ENCODE results near the gene NECAP2. TPM values are rescaled to one million over a fixed set of nuclear protein-coding genes. Genes with fewer than 3 reads are reported as not detected.

Gene NECAP2
- total RNA-seq, 3 donors from 2014 or later (not counting 1 experiment from before 2014, with no cell fraction given) = 62.1 to 73.1 (median 73.0) TPM

DNA sequence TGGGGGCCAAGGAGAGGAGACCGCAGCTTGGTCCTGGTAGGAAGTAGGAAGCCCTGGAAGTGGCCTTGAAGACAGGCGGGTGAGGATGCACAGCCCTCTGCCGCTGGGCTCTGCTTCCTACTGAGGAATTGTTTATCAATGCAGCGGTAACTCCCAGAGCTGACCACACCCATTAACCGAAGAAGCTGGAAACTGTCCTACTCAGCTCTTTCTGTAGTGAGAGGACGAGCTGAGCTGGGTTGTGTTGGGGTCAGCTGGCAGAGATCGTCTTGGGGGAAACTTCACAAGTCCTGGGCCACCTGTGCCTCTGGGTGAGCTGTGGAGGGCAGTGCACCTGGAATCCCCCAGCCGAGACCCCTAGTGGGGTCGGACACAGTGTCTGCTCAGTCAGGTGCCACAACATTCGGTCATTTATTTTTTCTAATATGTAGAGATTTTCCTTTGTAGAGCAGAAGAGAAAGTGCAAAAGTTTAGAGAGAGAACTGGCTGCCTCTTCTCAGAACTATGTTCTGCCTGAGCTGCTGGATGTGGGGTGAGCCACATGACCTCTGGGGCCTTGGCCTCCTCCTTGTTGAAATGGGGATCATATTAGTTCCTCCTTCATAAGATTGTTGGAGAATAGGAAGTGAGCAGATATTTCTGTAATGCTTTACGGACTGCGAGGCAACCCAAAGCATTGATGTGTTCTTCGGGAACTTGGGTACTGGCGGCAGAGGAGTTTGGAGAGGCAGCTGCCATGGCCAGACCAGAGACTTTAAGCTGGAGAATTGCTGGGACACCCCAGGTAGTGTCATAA, 3.6 kb downstream of the NECAP2 start:
- ATAC-seq (no peak), DNase-seq (no peak)
- Histone ChIP-seq H3K4me1 (ENCODE audit: control insufficient read depth, insufficient read depth, low read length) (peaks cover 36% of the 10 kb centered on the region), H3K27me3 (ENCODE audit: control insufficient read depth, insufficient read depth, low read length) (no peaks in the 10 kb centered on the region), H3K27ac (ENCODE audit: low read length) (no peak overlapping the region), H3K4me3 (ENCODE audit: low read length) (no peak overlapping the region), H3K9me3 (ENCODE audit: control insufficient read depth, insufficient read depth, low read length) (no peaks in the 10 kb centered on the region), H3K36me3 (ENCODE audit: control insufficient read depth, insufficient read depth, low read length) (peaks cover 47% of the 10 kb centered on the region)
- Mint-ChIP-seq H3K27me3 (ENCODE audit: low read depth in 2 of 2) (no peaks in the 10 kb centered on the region), H3K4me1 (peaks cover 29 to 32% of the 10 kb centered on the region in 2 donors), H3K4me3 (no peak overlapping the region), H3K27ac (peak overlapping the region; percentile 37 to 74), H3K9me3 (no peaks in the 10 kb centered on the region), H3K36me3 (peaks cover 5% of the 10 kb centered on the region)
- TF ChIP-seq, protein P1, sequence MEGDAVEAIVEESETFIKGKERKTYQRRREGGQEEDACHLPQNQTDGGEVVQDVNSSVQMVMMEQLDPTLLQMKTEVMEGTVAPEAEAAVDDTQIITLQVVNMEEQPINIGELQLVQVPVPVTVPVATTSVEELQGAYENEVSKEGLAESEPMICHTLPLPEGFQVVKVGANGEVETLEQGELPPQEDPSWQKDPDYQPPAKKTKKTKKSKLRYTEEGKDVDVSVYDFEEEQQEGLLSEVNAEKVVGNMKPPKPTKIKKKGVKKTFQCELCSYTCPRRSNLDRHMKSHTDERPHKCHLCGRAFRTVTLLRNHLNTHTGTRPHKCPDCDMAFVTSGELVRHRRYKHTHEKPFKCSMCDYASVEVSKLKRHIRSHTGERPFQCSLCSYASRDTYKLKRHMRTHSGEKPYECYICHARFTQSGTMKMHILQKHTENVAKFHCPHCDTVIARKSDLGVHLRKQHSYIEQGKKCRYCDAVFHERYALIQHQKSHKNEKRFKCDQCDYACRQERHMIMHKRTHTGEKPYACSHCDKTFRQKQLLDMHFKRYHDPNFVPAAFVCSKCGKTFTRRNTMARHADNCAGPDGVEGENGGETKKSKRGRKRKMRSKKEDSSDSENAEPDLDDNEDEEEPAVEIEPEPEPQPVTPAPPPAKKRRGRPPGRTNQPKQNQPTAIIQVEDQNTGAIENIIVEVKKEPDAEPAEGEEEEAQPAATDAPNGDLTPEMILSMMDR (IDR thresholded peaks at IDR 0.05) = no peak
- WGBS (ENCODE audit: insufficient coverage) = 92% methylated on average over 14 of the region's 14 CpGs
- intact Hi-C loops (cut with micrococcal nuclease) = loop anchor here (5.0 kb wide), 1 partner anchor 53 kb away; no protein-coding TSS in a partner anchor

DNA sequence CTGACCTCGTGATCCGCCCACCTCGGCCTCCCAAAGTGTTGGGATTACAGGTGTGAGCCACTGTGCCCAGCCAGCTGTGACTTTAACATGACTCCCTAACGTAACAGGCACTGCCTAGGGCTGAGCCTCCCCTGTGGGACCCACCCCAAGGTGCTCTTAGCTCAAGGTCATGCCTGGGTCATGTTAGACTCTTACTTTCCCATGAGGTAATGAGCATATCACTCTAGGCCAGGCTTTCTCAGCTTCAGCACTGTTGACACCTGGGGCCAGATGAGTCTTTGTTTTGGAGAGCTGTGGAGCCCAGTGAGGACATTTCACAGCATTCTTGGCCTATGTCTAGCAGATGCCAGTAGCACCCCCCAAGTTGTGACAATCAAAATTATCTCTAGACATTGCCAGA, 4.5 kb downstream of the NECAP2 start:
- no peaks in the 10 kb centered on the region for H3K9me3 Mint-ChIP-seq
- ATAC-seq = no peak
- no peak overlapping the region for H3K27ac Mint-ChIP-seq

DNA sequence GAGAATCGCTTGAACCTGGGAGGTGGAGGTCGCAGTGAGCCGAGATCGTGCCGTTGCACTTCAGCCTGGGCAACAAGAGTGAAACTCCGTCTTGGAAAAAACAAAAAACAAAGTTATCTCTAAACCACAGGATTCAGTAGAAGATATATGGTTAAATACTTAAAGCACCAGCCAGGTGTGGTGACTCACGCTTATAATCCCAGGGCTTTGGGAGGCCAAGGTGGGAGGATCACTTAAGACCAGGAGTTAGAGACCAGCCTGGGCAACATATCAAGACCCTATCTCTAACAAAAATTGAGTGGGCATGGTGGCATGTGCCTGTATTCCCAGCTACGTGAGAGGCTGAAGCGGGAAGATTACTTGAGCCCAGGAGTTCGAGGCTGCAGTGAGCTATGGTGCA, 5.6 kb downstream of the NECAP2 start:
- Mint-ChIP-seq H3K9me3 (no peaks in the 10 kb centered on the region), H3K4me3 (no peak overlapping the region), H3K36me3 (peaks cover 12% of the 10 kb centered on the region), H3K4me1 (peaks cover 22 to 31% of the 10 kb centered on the region in 2 donors), H3K27me3 (ENCODE audit: low read depth in 2 of 2) (no peaks in the 10 kb centered on the region), H3K27ac (no peak overlapping the region)
- no peak overlapping the region for H3K4me3 ChIP-seq (ENCODE audit: low read length)
- H3K36me3 ChIP-seq (ENCODE audit: control insufficient read depth, insufficient read depth, low read length) = peaks cover 64% of the 10 kb centered on the region
- ATAC-seq (no peak), DNase-seq (no peak)
- intact Hi-C loops (cut with micrococcal nuclease) = no loop called here
- H3K27me3 ChIP-seq (ENCODE audit: control insufficient read depth, insufficient read depth, low read length) = no peaks in the 10 kb centered on the region
- H3K27ac ChIP-seq (ENCODE audit: low read length) = no peak overlapping the region
- H3K9me3 ChIP-seq (ENCODE audit: control insufficient read depth, insufficient read depth, low read length) = no peaks in the 10 kb centered on the region
- TF ChIP-seq, protein P1 (IDR thresholded peaks at IDR 0.05) = no peak
- H3K4me1 ChIP-seq (ENCODE audit: control insufficient read depth, insufficient read depth, low read length) = peaks cover 25% of the 10 kb centered on the region
- WGBS (ENCODE audit: insufficient coverage) = 94% methylated on average over 7 of the region's 10 CpGs

More for the DNA sequence above, 4.5 kb downstream of the NECAP2 start:
- H3K4me3 ChIP-seq (ENCODE audit: low read length) = no peak overlapping the region
- H3K36me3 ChIP-seq (ENCODE audit: control insufficient read depth, insufficient read depth, low read length) = peaks cover 56% of the 10 kb centered on the region
- DNase-seq = no peak
- Mint-ChIP-seq H3K4me1 (peaks cover 31 to 37% of the 10 kb centered on the region in 2 donors), H3K27me3 (ENCODE audit: low read depth in 2 of 2) (no peaks in the 10 kb centered on the region), H3K4me3 (no peak overlapping the region), H3K36me3 (peaks cover 12% of the 10 kb centered on the region)
- TF ChIP-seq, protein P1 (IDR thresholded peaks at IDR 0.05) = no peak
- WGBS (ENCODE audit: insufficient coverage) = 78% methylated on average over 4 of the region's 4 CpGs
- intact Hi-C loops (cut with micrococcal nuclease) = no loop called here
- no peaks in the 10 kb centered on the region for H3K27me3 ChIP-seq (ENCODE audit: control insufficient read depth, insufficient read depth, low read length)
- H3K9me3 ChIP-seq (ENCODE audit: control insufficient read depth, insufficient read depth, low read length) = no peaks in the 10 kb centered on the region
- peaks cover 33% of the 10 kb centered on the region for H3K4me1 ChIP-seq (ENCODE audit: control insufficient read depth, insufficient read depth, low read length)
- H3K27ac ChIP-seq (ENCODE audit: low read length) = no peak overlapping the region

All from natural killer cell (primary cell).